Neural crest cell (in vitro differentiated cells): ENCODE results near the gene IRF9. TPM values are rescaled to one million over a fixed set of nuclear protein-coding genes. Genes with fewer than 3 reads are reported as not detected.

Experiments used
- DNase-seq: peaks from one replicate; pipeline ENCODE4 v3.0.0; 2021; ENCODE audit warnings: low read depth, mixed read lengths, low spot score
- H3K27ac Mint-ChIP-seq: one replicate; pipeline ENCODE4 v1.8.0; 2021; ENCODE audit warnings: mild to moderate bottlenecking, mixed read lengths; ENCODE audit not compliant: unreplicated experiment
- H3K27me3 Mint-ChIP-seq: 2 replicates; pipeline ENCODE4 v1.8.0; 2021; ENCODE audit warnings: low read depth, mild to moderate bottlenecking, mixed read lengths
- H3K36me3 Mint-ChIP-seq: 2 replicates; pipeline ENCODE4 v1.8.0; 2021; ENCODE audit warnings: low read depth, mild to moderate bottlenecking, mixed read lengths
- H3K4me1 Mint-ChIP-seq: 2 replicates; pipeline ENCODE4 v1.8.0; 2021; ENCODE audit warnings: mixed read lengths
- H3K4me3 Mint-ChIP-seq: one replicate; pipeline ENCODE4 v1.8.0; 2021; ENCODE audit warnings: mild to moderate bottlenecking, mixed read lengths
- H3K9me3 Mint-ChIP-seq: 2 replicates; pipeline ENCODE4 v1.8.0; 2021; ENCODE audit warnings: mixed read lengths
- total RNA-seq: library from RNA; stranded (reverse); gene quantifications from 2 replicates; pipeline ENCODE4 v1.2.1, GENCODE V29; 2021
- TF ChIP-seq, protein P1 (sequence below): fragments of 200-600 bp; sonication (generic); conservative IDR thresholded peaks from 2 replicates; pipeline ENCODE4 v1.5.0; 2021; ENCODE audit warnings: antibody characterized with exemption, mild to moderate bottlenecking

IRF9 gene
- total RNA-seq, 1 donor from 2014 or later = 22.9 TPM

- TF ChIP-seq, protein P1, sequence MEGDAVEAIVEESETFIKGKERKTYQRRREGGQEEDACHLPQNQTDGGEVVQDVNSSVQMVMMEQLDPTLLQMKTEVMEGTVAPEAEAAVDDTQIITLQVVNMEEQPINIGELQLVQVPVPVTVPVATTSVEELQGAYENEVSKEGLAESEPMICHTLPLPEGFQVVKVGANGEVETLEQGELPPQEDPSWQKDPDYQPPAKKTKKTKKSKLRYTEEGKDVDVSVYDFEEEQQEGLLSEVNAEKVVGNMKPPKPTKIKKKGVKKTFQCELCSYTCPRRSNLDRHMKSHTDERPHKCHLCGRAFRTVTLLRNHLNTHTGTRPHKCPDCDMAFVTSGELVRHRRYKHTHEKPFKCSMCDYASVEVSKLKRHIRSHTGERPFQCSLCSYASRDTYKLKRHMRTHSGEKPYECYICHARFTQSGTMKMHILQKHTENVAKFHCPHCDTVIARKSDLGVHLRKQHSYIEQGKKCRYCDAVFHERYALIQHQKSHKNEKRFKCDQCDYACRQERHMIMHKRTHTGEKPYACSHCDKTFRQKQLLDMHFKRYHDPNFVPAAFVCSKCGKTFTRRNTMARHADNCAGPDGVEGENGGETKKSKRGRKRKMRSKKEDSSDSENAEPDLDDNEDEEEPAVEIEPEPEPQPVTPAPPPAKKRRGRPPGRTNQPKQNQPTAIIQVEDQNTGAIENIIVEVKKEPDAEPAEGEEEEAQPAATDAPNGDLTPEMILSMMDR = no peak
- Mint-ChIP-seq H3K27me3 (peaks cover 3% of the 10 kb centered on the region), H3K4me3 (peak overlapping the region; percentile 67), H3K4me1 (peaks cover 23% of the 10 kb centered on the region), H3K27ac (no peak overlapping the region), H3K36me3 (peaks cover 5% of the 10 kb centered on the region), H3K9me3 (no peaks in the 10 kb centered on the region)
- no peak for DNase-seq
These were observed 24.7 kb downstream of the IRF9 start for GRCh38 chr14:24185741-24186140.

GRCh38 chr14:24186831-24187538, 25.9 kb downstream of the IRF9 start:
- no peak for DNase-seq
- H3K4me3 Mint-ChIP-seq = peak overlapping the region; percentile 98
- H3K9me3 Mint-ChIP-seq = no peaks in the 10 kb centered on the region
- peaks cover 24% of the 10 kb centered on the region for H3K4me1 Mint-ChIP-seq
- no peak overlapping the region for H3K27ac Mint-ChIP-seq
- TF ChIP-seq, protein P1 = no peak
- H3K36me3 Mint-ChIP-seq = peaks cover 7% of the 10 kb centered on the region
- peaks cover 3% of the 10 kb centered on the region for H3K27me3 Mint-ChIP-seq

DNA sequence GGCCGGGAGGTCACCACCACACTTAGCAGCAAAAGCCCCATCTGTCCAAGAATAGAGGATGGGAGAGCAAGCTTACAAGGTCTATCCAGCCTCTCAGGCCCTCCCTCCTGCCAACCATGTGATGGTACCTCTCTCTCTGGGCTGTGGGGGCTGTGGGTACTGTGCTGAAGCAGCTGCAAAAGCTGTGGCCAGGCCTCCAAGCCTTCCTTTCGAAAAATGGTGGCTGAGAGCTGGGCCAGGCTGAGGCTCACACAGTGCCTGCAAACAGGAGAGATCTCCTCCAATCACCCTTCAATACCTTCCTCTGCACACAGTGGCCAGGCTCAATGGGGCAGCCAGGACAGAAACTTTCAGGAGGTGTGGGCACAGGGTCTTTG, 26.5 kb downstream of the IRF9 start:
- Mint-ChIP-seq H3K27me3 (peaks cover 3% of the 10 kb centered on the region), H3K27ac (peak overlapping the region; percentile 52), H3K4me3 (peak overlapping the region; percentile 98), H3K4me1 (peaks cover 29% of the 10 kb centered on the region), H3K9me3 (no peaks in the 10 kb centered on the region), H3K36me3 (peaks cover 8% of the 10 kb centered on the region)
- no peak for DNase-seq
- TF ChIP-seq, protein P1 = no peak

GRCh38 chr14:24188251-24189058, 27.4 kb downstream of the IRF9 start, which contains the start of gene IPO4:
Gene IPO4, minus strand, starts transcription at chr14:24188816. Its CDS starts 29 bp downstream, at chr14:24188787.
- peaks cover 13% of the 10 kb centered on the region for H3K36me3 Mint-ChIP-seq
- TF ChIP-seq, protein P1 = no peak
- peak within 1 kb of the TSS; percentile 92 for H3K27ac Mint-ChIP-seq
- no peaks in the 10 kb centered on the region for H3K9me3 Mint-ChIP-seq
- peaks cover 3% of the 10 kb centered on the region for H3K27me3 Mint-ChIP-seq
- peaks cover 30% of the 10 kb centered on the region for H3K4me1 Mint-ChIP-seq
- DNase-seq = peak; percentile 86
- peak within 1 kb of the TSS; percentile 98 for H3K4me3 Mint-ChIP-seq

GRCh38 chr14:24189059-24189375, 28.0 kb downstream of the IRF9 start:
- Mint-ChIP-seq H3K4me1 (peaks cover 33% of the 10 kb centered on the region), H3K4me3 (peak overlapping the region; percentile 98), H3K9me3 (no peaks in the 10 kb centered on the region), H3K27me3 (peaks cover 3% of the 10 kb centered on the region), H3K27ac (peak overlapping the region; percentile 92), H3K36me3 (peaks cover 14% of the 10 kb centered on the region)
- no peak for DNase-seq
- TF ChIP-seq, protein P1 = no peak
